H54 (cell line): ENCODE data around the gene CRYBA4.
A peak's percentile ranks its signal among the peaks of the same experiment; 100 is the strongest.
"Not testable (repeated sequence)": the region's sequence is repeated elsewhere in the genome, so short reads cannot be mapped to it uniquely, and the experiment has no call there.

Experiments used
- DNase-seq: peaks from one replicate; pipeline ENCODE4 v3.0.0; 2011; ENCODE audit warnings: low spot score, mixed read lengths; ENCODE audit not compliant: insufficient read length
- FAIRE-seq: peaks from 3 replicates; lab custom pipeline; 2011; peaks lifted over from hg19 to GRCh38; lab: Jason Lieb, UNC
- POLR2A ChIP-seq: IDR thresholded peaks from 2 replicates; pipeline ENCODE4 v1.6.1; 2011; ENCODE audit warnings: low read depth, mild to moderate bottlenecking, low read length

CRYBA4 gene

DNA sequence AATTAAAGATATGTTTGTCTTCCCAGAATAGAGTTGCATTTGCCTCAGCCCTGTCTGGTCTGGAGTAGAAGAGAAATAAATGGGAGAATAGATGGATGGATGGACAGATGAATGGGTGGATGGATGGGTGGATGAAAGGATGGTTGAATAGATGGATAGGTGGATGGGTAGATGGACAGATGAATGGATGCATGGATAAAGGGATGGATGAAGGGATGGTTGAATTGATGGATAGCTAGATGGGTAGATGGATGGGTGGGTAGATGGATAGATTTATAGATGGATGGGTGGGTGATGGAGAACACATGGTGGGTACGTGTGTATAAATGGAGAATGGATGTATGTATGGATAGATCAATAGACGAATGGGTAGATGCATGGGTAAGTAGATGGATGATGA is 12.5 kb upstream of the CRYBA4 start:
- TF ChIP-seq POLR2A, result no peak

DNA sequence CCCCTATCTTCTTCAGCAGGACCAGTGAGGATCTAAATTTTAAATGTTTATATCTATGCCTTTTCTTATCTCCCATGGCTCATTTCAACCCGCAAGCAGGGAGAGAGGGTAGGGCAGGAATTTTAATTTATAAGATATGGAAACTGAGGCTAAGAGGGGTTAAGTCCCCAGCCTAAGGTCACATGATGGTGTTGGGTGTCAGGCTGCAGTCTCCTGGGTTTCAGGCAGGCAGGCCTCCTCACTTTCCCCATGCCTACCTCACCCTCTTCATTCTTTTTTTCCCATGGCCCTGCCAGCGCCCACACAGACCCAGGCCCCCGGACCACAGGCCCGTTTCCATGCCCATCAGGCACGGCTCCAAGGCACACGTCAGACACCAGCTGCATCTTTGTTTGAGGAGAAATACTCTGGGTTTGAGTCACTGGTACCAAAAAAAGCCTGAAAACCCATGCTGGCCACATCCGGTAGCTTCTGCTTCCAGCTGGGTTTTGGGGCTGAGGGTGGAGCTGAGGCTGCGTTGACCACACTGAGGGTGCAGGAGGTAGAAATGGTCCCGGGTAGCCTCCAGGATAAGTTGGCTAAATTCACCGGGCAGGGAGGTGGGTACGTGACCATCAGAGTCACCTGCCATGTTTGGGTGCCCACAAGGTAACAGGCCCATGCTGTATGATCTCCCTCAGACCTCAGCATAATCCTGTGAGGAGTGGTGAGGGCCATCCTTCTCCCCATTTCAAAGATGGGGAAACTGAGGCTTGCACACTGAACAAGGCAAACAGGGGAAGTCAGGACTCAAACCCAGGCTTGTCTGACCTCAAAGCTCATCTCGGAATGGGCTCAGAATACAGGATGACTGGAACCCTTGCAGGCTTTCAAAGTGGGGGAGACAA is 11.4 kb upstream of the CRYBA4 start:
- no peak for FAIRE-seq
- peak; percentile 64 for DNase-seq
- TF ChIP-seq POLR2A, result no peak

More for the DNA sequence above, 12.5 kb upstream of the CRYBA4 start:
- FAIRE-seq (no peak), DNase-seq (no peak)

DNA sequence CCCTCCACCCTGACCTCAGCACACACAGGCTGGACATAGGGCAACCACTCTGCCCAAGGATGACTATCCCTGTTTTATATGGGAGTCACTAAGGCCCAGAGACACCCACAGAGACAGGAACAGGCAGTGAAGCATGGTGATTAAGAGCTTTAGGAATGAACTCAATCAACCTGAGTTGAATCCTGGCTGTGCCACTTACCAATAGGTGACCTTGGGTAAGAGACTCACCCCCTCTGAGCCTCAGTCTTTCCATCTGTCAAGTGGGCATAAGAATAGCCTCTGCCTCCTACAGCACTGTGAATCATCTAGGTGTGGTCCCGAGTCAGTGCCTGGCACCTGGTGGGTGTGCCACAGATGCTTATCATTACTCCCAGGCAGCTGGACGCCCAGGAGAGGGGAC is 10.8 kb upstream of the CRYBA4 start:
- FAIRE-seq (no peak), DNase-seq (peak; percentile 32)
- TF ChIP-seq POLR2A, result no peak

DNA sequence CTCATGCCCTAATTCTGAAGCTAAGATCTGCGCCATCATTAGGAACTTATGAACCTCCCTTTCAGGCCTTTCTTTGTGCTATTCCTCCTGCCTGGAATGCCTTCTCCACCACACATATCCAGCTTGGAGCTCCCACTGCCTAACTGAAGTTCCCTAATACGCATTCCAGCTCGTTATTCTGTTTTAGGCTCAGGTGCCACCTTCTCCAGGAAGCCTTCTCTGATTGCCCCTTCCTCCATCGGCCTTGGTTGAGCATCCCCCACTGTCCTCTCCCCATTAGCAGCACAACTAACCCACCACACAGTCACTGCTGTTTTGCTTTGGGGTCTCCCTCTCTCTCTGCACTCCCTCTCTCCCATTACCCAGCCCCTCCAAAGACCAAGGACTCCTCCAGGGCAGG is 9.1 kb upstream of the CRYBA4 start:
- FAIRE-seq, result no peak
- TF ChIP-seq POLR2A, result no peak

DNA sequence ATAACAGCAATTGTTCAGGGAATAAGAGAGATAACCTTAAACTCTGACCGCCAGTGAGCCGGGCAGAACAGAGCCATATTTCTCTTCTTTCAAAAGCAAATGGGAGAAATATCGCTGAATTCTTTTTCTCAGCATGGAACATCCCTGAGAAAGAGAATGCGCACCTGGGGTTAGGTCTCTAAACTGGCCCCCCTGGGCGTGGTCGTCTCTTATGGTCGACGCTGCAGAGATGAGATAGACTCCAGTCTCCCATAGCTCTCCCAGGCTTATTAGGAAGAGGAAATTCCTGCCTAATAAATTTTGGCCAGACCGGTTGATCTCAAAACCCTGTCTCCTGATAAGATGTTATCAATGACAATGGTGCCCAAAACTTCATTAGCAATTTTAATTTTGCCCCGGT is 8.0 kb upstream of the CRYBA4 start:
- not testable (repeated sequence) for FAIRE-seq, DNase-seq

More for the DNA sequence above, 9.1 kb upstream of the CRYBA4 start:
- no peak for DNase-seq

DNA sequence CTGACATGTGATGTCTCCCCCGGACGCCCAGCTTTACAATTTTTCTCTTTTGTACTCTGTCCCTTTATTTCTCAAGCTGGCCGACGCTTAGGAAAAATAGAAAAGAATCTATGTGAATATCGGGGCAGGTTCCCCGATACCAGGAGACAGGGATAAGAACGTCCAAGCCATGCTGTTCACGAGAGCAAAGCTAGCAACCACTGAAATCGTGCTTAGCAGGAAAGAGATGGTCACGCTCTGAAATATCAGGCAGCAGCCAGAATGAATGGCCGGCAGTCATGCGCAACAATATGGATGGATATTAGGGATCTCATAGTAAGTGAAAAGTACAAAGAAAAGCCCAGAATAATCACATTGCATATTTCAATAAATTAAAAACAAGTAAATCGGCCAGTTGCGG is 7.4 kb upstream of the CRYBA4 start:
- FAIRE-seq (no peak), DNase-seq (no peak)
- no peak for TF ChIP-seq POLR2A

DNA sequence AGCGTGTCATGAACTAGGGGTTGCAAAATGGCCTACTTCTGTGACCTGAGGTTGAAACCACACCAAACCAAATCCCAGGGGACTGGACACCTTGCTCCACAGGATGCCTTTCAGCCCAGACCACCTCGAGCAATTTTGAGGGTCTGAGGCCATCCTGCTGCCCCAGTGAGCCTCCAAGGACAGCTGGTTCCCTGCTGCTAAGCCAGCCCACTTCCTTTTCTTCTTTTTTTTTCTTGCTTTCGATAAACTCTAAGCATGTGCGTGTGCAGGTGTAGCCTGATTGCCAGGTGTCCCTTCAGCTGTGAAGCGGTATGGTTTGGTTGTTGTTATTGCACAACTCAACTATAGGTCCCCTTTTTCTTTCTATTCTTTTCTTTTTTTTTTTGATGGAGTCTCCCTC is 6.6 kb upstream of the CRYBA4 start:
- no peak for TF ChIP-seq POLR2A
- FAIRE-seq (no peak), DNase-seq (no peak)

DNA sequence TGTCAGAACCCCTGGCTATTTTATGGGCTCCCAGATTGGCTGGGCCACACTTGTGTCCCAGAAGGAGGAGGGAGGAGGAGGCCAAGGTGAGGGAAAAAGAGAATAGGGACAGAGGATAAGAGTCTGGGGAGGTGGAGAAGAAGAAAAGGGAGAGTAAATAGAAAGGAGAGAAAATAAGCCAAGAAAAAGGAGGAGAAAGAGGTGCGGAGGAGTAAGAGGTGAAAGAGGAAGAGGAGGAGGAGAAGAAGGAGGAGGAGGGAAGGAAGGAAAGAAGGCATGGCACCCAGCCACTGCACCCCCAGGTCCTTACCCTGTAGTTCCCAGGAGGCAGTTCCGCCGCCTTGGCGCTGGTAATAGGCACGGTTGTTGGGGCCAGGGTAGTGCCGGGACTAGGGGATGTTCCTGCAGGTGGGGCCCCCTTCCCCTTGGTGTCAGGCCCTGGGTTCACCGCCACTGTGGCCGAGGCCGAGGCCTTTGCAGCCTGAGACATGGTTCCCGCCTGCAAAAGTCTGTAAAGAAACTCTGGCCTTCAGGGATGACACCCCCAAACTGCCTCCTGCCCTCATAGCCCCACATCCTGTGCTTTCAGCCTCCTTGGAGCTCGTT is 5.8 kb upstream of the CRYBA4 start:
- FAIRE-seq, result no peak
- no peak for DNase-seq
- TF ChIP-seq POLR2A, result no peak

DNA sequence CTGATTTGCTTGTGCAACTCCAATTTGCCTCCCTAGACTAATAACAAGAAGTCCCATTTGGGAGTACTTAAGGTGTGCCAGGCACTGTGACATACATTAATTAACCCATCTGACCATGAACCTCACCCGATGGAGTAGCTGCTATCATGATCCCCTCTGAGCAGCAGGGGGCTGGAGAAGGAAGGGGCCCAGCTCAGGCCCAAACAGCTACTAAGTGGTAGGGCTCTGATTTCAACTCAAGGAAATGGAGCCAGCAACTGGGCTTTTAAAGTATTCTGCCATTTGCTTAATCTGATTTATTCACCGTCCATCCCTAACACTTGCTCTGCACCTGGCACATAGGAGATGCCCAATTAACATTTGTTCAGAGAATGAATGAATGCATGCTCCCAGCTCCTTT is 5.1 kb upstream of the CRYBA4 start:
- DNase-seq, result no peak
- no peak for FAIRE-seq
- TF ChIP-seq POLR2A, result no peak

DNA sequence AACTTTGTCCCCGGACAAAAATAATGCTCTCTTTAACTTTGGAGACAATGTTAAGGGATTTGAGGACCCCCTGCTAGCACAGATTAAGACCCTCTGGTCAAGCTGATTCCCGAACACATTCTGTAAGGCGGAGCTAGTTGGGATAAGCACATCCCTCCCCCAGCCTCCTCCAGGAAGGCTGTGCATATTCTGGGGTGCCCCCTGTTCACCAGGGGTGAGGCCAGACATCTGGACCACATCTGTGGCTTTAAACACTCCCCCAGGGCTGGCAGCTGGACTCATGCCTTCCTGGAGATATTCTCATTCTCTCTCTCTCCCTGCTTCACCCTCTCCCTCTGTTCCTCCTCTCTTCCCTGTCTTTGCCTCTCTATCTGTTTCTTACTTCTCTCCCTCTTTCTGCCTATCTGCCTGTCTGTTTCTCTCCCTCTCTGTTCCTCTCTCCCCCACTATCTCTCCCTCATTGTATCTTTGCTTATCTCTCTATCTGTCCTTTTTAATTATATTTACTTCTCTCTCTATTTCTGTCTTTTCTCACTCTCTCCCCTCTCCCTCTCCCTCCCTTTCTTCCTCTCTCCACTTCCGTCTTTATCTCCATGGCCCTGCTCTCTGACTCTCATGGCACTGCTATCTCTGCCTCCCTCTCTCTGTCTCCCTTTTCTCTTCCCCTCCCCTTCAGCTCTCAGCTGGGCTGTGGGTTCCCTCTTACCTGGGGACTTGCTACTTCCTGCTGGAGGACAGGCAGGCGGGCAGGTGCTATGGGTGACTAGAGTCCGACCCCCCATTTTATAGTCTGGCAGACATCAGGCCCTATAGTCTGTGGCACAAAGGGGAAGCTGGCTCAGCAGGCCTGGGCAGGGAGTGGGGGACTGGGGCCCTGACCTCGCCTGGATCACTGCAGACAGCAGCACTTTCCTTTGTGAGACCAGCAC is 4.2 kb upstream of the CRYBA4 start, which contains the start of gene CRYBB1:
CRYBB1 (minus strand) TSS at position 757 of the 929 bp plus-strand sequence. CDS start 1,708 bp downstream, outside the sequence.
- TF ChIP-seq POLR2A, result no peak
- FAIRE-seq (no peak), DNase-seq (no peak)

DNA sequence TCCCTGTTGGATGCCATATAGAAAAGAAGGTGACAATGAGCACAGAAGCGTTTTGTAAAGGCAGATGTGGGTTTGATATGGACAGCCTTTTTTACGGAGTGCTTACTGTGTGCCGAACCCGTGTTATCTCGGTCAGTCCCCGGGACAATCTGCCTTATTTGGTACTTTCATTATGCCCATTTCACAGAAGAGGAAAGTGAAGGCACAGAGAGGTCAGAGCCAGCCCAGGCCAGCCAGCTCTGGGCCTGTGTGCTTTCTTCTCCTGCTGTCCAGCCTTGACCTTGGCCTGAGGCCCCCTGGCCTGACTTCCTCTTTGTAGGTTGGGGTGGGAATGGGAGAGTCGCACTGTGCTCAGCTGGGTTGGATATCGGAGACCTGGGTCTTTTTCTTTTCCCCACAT is 3.3 kb upstream of the CRYBA4 start:
- TF ChIP-seq POLR2A, result no peak
- DNase-seq (no peak), FAIRE-seq (no peak)

DNA sequence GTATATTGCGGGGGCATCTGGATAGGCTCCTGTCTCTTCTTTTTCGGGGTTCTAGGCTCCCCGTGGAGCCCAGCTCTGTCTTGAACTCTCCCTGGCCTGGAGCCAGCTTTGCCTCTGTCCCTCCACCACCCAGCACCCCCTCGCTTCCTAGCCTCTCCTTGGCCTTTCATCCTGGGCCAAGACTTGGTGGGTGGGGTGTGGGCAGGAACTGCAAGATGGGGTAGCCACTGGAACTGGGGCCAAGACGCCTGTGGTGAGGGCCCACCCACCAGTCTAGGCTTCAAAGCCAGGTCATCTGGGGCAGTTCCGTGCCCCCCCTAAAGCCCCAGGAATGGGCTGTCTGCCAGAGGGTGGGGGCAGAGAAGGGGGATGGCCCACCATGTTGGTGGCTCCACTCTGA is 2.3 kb upstream of the CRYBA4 start:
- no peak for TF ChIP-seq POLR2A
- FAIRE-seq (no peak), DNase-seq (no peak)

DNA sequence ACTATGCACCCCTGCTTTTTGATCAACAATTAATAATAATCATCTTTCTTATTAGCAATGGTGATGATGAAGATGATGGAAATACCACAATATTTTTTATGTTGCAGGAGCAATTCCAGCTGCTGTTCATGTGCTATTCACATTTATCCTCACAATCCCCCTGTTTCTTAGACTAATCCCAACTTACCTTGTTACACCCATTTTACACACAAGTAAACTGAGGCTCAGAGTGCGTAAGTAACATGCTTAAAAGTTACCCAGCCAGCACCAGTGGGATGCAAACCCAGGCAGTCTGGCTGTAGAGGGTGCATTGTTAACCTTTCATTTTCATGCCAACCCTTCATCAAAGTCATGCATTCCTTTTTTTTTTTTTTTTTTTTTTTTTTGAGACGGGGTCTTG is 1.6 kb upstream of the CRYBA4 start:
- DNase-seq (no peak), FAIRE-seq (no peak)
- TF ChIP-seq POLR2A, result no peak

DNA sequence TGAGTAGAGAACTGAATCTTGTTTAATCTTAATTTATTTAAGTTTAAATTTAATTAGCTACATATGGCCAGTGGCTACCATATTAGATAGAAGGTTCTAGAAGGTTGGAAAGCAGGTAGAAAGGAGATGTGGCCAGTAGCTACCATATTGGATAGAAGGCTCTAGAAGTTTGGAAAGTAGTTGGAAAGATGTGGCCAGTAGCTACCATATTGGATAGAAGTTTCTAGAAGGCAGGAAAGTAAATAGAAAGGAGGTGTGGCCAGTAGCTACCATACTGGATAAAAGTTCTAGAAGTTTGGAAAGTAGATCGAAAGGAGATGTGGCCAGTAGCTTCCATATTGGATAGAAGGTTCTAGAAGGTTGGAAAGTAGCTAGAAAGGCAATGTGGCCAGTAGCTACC is 2.2 kb downstream of the CRYBA4 start:
- no peak for TF ChIP-seq POLR2A
- DNase-seq, result no peak
- FAIRE-seq, result no peak
